ENCODE results near the gene TCTN2. TPM values are rescaled to one million over a fixed set of nuclear protein-coding genes. Genes with fewer than 3 reads are reported as not detected.

TCTN2 gene
- total and polyA plus RNA-seq, 2 of the 8 experiments (the other 6 are each of a cell fraction or from before 2014, with no cell fraction given), result 7.5 to 8.4 TPM

- Histone ChIP-seq H3K9ac (replicated peaks in 1 of 4; ENCODE audit: extremely low read depth in 1 of 4, low read depth in 3 of 4, low read length in 3 of 4) (no peak overlapping the region), H2BK120ac (replicated peaks; ENCODE audit: low read depth, low read length) (no peak overlapping the region), H3K79me1 (ENCODE audit: low read depth, low read length) (no peaks in the 10 kb centered on the region), H3K27ac (ENCODE audit: low read depth, low read length) (no peak overlapping the region), H3K56ac (replicated peaks; ENCODE audit: insufficient read length, low read depth, low read length) (no peak overlapping the region), H3K36me3 (ENCODE audit: control insufficient read depth in 2 of 4, insufficient read depth in 4 of 4, low read length in 3 of 4) (no peaks in the 10 kb centered on the region; a peak in 1 of 8 replicates), H4K8ac (ENCODE audit: extremely low read depth, insufficient read depth, low read length) (no peak overlapping the region), H3K14ac (ENCODE audit: insufficient read length) (no peak overlapping the region), H4K5ac (ENCODE audit: insufficient read length, low read depth, low read length) (no peak overlapping the region), H4K91ac (replicated peaks; ENCODE audit: insufficient read length, low read length) (no peak overlapping the region), H2BK15ac (ENCODE audit: low read length) (no peak overlapping the region), H2BK12ac (ENCODE audit: low read depth, low read length) (no peak overlapping the region), H3K9me3 (ENCODE audit: insufficient read depth in 2 of 2, low read depth in 1 of 2, low read length in 1 of 2) (no peaks in the 10 kb centered on the region), H2BK20ac (ENCODE audit: low read length) (no peak overlapping the region), H3K23me2 (ENCODE audit: low read depth, low read length) (no peaks in the 10 kb centered on the region), H3K4ac (replicated peaks; ENCODE audit: insufficient read length, low read depth, low read length) (no peak overlapping the region), H2AFZ (ENCODE audit: low read length) (no peak overlapping the region), H3K23ac (ENCODE audit: insufficient read length) (no peak overlapping the region), H3K18ac (ENCODE audit: extremely low read depth, low read length) (no peak overlapping the region), H3K27me3 (replicated peaks in 1 of 4; ENCODE audit: control insufficient read depth in 3 of 4, extremely low read depth in 1 of 4, insufficient read depth in 3 of 4, low read length in 3 of 4) (no peaks in the 10 kb centered on the region), H2BK5ac (ENCODE audit: low read depth, low read length) (no peak overlapping the region), H4K20me1 (replicated peaks in 1 of 2; ENCODE audit: control insufficient read depth in 1 of 2, insufficient read depth in 2 of 2, low read length in 2 of 2) (peaks cover 0 to 2% of the 10 kb centered on the region in 2 experiments), H3K4me2 (ENCODE audit: insufficient read depth in 1 of 2, low read depth in 2 of 2, low read length in 2 of 2) (no peak overlapping the region), H3K79me2 (ENCODE audit: control insufficient read depth in 1 of 2, insufficient read depth in 2 of 2, low read length in 2 of 2) (no peaks in the 10 kb centered on the region), H2AK5ac (ENCODE audit: low read depth, low read length) (no peak overlapping the region), H3K4me3 (ENCODE audit: extremely low read depth in 1 of 4, insufficient read depth in 2 of 4, low read depth in 3 of 4, low read length in 4 of 4) (no peak overlapping the region), H3K4me1 (replicated peaks in 1 of 4; ENCODE audit: control insufficient read depth in 3 of 4, insufficient read depth in 4 of 4, low read length in 3 of 4) (no peaks in the 10 kb centered on the region)
- no peak for FAIRE-seq
- no peak for DNase-seq (ENCODE audit: low read depth in 1 of 2, low spot score in 2 of 2)
- TF ChIP-seq KDM4A (IDR thresholded peaks at IDR 0.05; ENCODE audit: low read depth, low read length, severe bottlenecking), result no peak
- TF ChIP-seq ZNF274 (IDR thresholded peaks at IDR 0.05; ENCODE audit: borderline replicate concordance, extremely low read depth, low read length), result no peak
- TF ChIP-seq TBP (IDR thresholded peaks at IDR 0.05; ENCODE audit: low read depth, low read length), result no peak
- no peak for TF ChIP-seq SIX5 (IDR thresholded peaks at IDR 0.05; ENCODE audit: low read depth, low read length)
- TF ChIP-seq, protein P1, sequence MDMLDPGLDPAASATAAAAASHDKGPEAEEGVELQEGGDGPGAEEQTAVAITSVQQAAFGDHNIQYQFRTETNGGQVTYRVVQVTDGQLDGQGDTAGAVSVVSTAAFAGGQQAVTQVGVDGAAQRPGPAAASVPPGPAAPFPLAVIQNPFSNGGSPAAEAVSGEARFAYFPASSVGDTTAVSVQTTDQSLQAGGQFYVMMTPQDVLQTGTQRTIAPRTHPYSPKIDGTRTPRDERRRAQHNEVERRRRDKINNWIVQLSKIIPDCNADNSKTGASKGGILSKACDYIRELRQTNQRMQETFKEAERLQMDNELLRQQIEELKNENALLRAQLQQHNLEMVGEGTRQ (IDR thresholded peaks at IDR 0.05; ENCODE audit: low read length), result no peak
- no peak for TF ChIP-seq MAX (IDR thresholded peaks at IDR 0.05)
- TF ChIP-seq SP4 (IDR thresholded peaks at IDR 0.05; ENCODE audit: low read length), result no peak
- TF ChIP-seq POLR2AphosphoS5 (IDR thresholded peaks at IDR 0.05; ENCODE audit: low read depth, low read length), result no peak
- no peak for TF ChIP-seq TEAD4 (IDR thresholded peaks at IDR 0.05; ENCODE audit: low read depth, low read length)
- CTCF ChIA-PET (ENCODE audit: partially characterized antibody), result no interaction called here
- 91% methylated on average over 8 of the region's 8 CpGs; no CpG with 5 or more reads in 1 of the 2 experiments for WGBS, 2 experiments (ENCODE audit: extremely low coverage in 1 of 2, insufficient coverage in 1 of 2, insufficient read length in 1 of 2, insufficient replicate concordance in 2 of 2, low coverage in 1 of 2, low lambda C conversion rate in 2 of 2, missing lambda C conversion rate in 1 of 2)
- POLR2A ChIA-PET (ENCODE audit: partially characterized antibody), result no interaction called here
These were observed 19.4 kb downstream of the TCTN2 start for GRCh38 chr12:123690191-123690840.

All from H1 (cell line).